GM12878 (cell line): ENCODE data around the gene CTSW. TPM values are rescaled to one million over a fixed set of nuclear protein-coding genes. Genes with fewer than 3 reads are reported as not detected.

Experiments
- ASH2L ChIP-seq: fragments of 300-600, 200-600 bp; sonication (generic); IDR thresholded peaks from 2 replicates; pipeline ENCODE4 v1.6.1; 2017; ENCODE audit warnings: low read depth, mild to moderate bottlenecking, borderline replicate concordance
- BACH1 ChIP-seq: fragments of 450-650 bp; IDR thresholded peaks from 2 replicates; pipeline ENCODE4 v1.6.1; 2017; ENCODE audit warnings: mild to moderate bottlenecking, borderline replicate concordance
- BMI1 ChIP-seq: fragments of 450-650 bp; IDR thresholded peaks from 2 replicates; pipeline ENCODE4 v1.6.1; 2016; ENCODE audit warnings: mild to moderate bottlenecking, moderate library complexity, borderline replicate concordance
- CBX3 ChIP-seq: fragments of 200-600 bp; sonication (generic); IDR thresholded peaks from 2 replicates; pipeline ENCODE4 v1.6.1; 2016; ENCODE audit warnings: low read depth, borderline replicate concordance
- CHD2 ChIP-seq: IDR thresholded peaks from 2 replicates; pipeline ENCODE4 v1.6.1; 2011; ENCODE audit warnings: low read depth, low read length, improper control_type of control experiment, borderline replicate concordance
- CREB1 ChIP-seq: IDR thresholded peaks from 2 replicates; pipeline ENCODE4 v1.6.1; 2012; ENCODE audit warnings: low read depth, mild to moderate bottlenecking, inconsistent platforms
- E2F4 ChIP-seq: IDR thresholded peaks from 2 replicates; pipeline ENCODE4 v1.6.1; 2012; ENCODE audit warnings: low read depth, low read length, improper control_type of control experiment
- EZH2 ChIP-seq: IDR thresholded peaks from 2 replicates; pipeline ENCODE4 v1.6.1; 2012; ENCODE audit warnings: low read depth, mild to moderate bottlenecking, control low read depth, inconsistent platforms, low read length, borderline replicate concordance; ENCODE audit not compliant: control insufficient read depth
- HDGF ChIP-seq: fragments of 450-650 bp; IDR thresholded peaks from 2 replicates; pipeline ENCODE4 v1.6.1; 2016; ENCODE audit warnings: antibody characterized with exemption
- IKZF2 ChIP-seq, 2 experiments: fragments of 450-650 bp; IDR thresholded peaks; 2 replicates each; pipeline ENCODE4 v1.6.1; 2017; ENCODE audit warnings: mild to moderate bottlenecking in 2 of 2, moderate library complexity in 2 of 2
- IRF5 ChIP-seq: fragments of 450-650 bp; IDR thresholded peaks from 2 replicates; pipeline ENCODE4 v1.6.1; 2017; ENCODE audit warnings: borderline replicate concordance
- JUNB ChIP-seq: IDR thresholded peaks from 2 replicates; pipeline ENCODE4 v1.6.1; 2016; ENCODE audit warnings: antibody characterized with exemption, mild to moderate bottlenecking
- KDM1A ChIP-seq: fragments of 200-600 bp; sonication (generic); IDR thresholded peaks from 2 replicates; pipeline ENCODE4 v1.6.1; 2016; ENCODE audit warnings: borderline replicate concordance
- NFYB ChIP-seq: IDR thresholded peaks from 2 replicates; pipeline ENCODE4 v1.6.1; 2011; ENCODE audit warnings: low read depth, mild to moderate bottlenecking, low read length, improper control_type of control experiment, moderate library complexity; ENCODE audit not compliant: insufficient read depth
- PAX8 ChIP-seq: fragments of 450-650 bp; IDR thresholded peaks from 2 replicates; pipeline ENCODE4 v1.6.1; 2017; ENCODE audit warnings: mild to moderate bottlenecking, moderate library complexity
- PKNOX1 ChIP-seq: fragments of 450-650 bp; IDR thresholded peaks from 2 replicates; pipeline ENCODE4 v1.6.1; 2016; ENCODE audit warnings: mild to moderate bottlenecking
- POLR2AphosphoS2 ChIP-seq: IDR thresholded peaks from 2 replicates; pipeline ENCODE4 v1.6.1; 2011; ENCODE audit warnings: low read depth, mild to moderate bottlenecking, low read length, improper control_type of control experiment, moderate library complexity
- RAD51 ChIP-seq: fragments of 450-650 bp; IDR thresholded peaks from 2 replicates; pipeline ENCODE4 v1.6.1; 2016; ENCODE audit warnings: moderate library complexity, mild to moderate bottlenecking, inconsistent platforms
- RBBP5 ChIP-seq: fragments of 200-600 bp; sonication (generic); conservative IDR thresholded peaks from 2 replicates; pipeline ENCODE4 v1.6.1; 2016
- RFX5 ChIP-seq: IDR thresholded peaks from 2 replicates; pipeline ENCODE4 v1.6.1; 2011; ENCODE audit warnings: low read depth, low read length, improper control_type of control experiment
- SIX5 ChIP-seq: IDR thresholded peaks from 2 replicates; pipeline ENCODE4 v1.6.1; 2011; ENCODE audit warnings: mild to moderate bottlenecking, low read depth, low read length, moderate library complexity; ENCODE audit not compliant: severe bottlenecking
- SUPT20H ChIP-seq: IDR thresholded peaks from 2 replicates; pipeline ENCODE4 v1.6.1; 2011; ENCODE audit warnings: low read depth, mild to moderate bottlenecking, low read length, moderate library complexity, borderline replicate concordance; ENCODE audit not compliant: control insufficient read depth
- TCF7 ChIP-seq: IDR thresholded peaks from 2 replicates; pipeline ENCODE4 v1.6.1; 2014; ENCODE audit warnings: antibody characterized with exemption, borderline replicate concordance
- ZNF207 ChIP-seq: fragments of 450-650 bp; IDR thresholded peaks from 2 replicates; pipeline ENCODE4 v1.6.1; 2014; ENCODE audit warnings: antibody characterized with exemption, mild to moderate bottlenecking, borderline replicate concordance
- ZSCAN29 ChIP-seq: fragments of 450-650 bp; IDR thresholded peaks from 2 replicates; pipeline ENCODE4 v1.6.1; 2017; ENCODE audit warnings: mild to moderate bottlenecking, moderate library complexity
- polyA plus RNA-seq, 11 experiments: library from polyadenylated mRNA; depleted of rRNA in 4 of 11; unstranded in 6 of 11; stranded (reverse) in 5 of 11; fragments of >200 nt; fragmentation: Nextera tagmentation in 4 of 11; fragmentation: Illumina TruSeq in 1 of 11; extraction: Ambion mirVana in 4 of 11; extraction: Trizol in 1 of 11; gene quantifications; 1 replicate in 1 of 11; 2 replicates in 10 of 11; pipeline versions ENCODE4 v1.2.1 to v1.2.3, GENCODE V29; 2011 to 2016; ENCODE audit warnings: inconsistent platforms in 2 of 11, missing spikeins in 2 of 11, low read depth in 1 of 11
- total RNA-seq, 4 experiments: library from RNA; depleted of rRNA in 3 of 4; stranded (reverse); fragments of >200 nt in 3 of 4; fragmentation: Illumina TruSeq in 1 of 4; extraction: Trizol in 1 of 4; gene quantifications; 2 replicates each; pipeline versions ENCODE4 v1.2.1 to v1.2.3, GENCODE V29; 2013 to 2021
- TF ChIP-seq, protein P1 (sequence below), 3 experiments: IDR thresholded peaks in 2 of 3; conservative IDR thresholded peaks in 1 of 3; 2 replicates each; pipeline ENCODE4 v1.5.1; 2011; ENCODE audit warnings: low read depth in 3 of 3, low read length in 3 of 3, mild to moderate bottlenecking in 3 of 3, control low read depth in 2 of 3, moderate library complexity in 2 of 3, inconsistent platforms in 1 of 3, mixed read lengths in 1 of 3; ENCODE audit not compliant: control insufficient read depth in 2 of 3, insufficient read depth in 1 of 3; ENCODE audit errors: extremely low read depth in 1 of 3

CTSW gene
- total and polyA plus RNA-seq, 10 of the 15 experiments (the other 5 are each of a cell fraction or from before 2014, with no cell fraction given): 0.53 to 12.0 (median 1.7) TPM

DNA sequence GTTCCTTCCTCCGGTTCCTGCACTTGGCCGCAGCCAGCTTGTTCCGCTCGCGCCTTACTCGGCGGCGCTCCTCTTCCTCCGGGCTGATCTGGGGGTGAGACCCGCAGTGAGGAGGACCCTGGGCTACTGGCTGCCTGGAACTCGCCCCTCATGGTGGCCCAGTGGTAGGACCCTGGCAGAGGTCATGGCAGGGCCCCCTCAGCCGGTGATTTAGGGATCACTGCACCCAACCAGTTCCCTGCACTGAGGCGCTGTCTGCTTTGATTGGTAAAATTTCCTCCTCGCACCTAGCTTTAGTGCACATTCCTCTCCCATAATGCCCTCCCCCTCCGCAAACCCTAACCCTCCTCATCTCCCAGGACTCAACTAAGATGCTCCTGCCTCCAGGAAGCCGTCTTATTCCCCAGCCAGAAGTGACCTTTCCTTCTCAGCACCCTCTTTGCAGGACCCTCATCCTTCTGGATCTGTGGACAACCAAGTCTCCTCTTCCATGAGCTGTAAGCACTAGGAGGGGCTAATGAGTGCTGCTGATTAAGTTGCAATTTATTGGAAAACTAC, 14.5 kb downstream of the CTSW start (continued):
- TF ChIP-seq BACH1: peak; percentile 44; the same call in 1 of the 2 replicates
- TF ChIP-seq SIX5: no peak
- no peak for TF ChIP-seq BMI1
- no peak for TF ChIP-seq TCF7
- no peak for TF ChIP-seq ASH2L
- TF ChIP-seq RBBP5: no peak
- TF ChIP-seq CHD2: no peak
- 0 out of 2 replicates have a peak, but pooled peaks have one; percentile 31 for TF ChIP-seq NFYB
- no peak for TF ChIP-seq E2F4
- no peak for TF ChIP-seq RFX5
- no peak for TF ChIP-seq IRF5
- no peak for TF ChIP-seq CBX3
- TF ChIP-seq POLR2AphosphoS2: no peak
- TF ChIP-seq ZNF207: no peak
- no peak for TF ChIP-seq ZSCAN29
- TF ChIP-seq RAD51: no peak
- no peak for TF ChIP-seq EZH2
- no peak; the same call in 1 of the 2 replicates for TF ChIP-seq PKNOX1
- TF ChIP-seq SUPT20H: no peak
- TF ChIP-seq, protein P1, sequence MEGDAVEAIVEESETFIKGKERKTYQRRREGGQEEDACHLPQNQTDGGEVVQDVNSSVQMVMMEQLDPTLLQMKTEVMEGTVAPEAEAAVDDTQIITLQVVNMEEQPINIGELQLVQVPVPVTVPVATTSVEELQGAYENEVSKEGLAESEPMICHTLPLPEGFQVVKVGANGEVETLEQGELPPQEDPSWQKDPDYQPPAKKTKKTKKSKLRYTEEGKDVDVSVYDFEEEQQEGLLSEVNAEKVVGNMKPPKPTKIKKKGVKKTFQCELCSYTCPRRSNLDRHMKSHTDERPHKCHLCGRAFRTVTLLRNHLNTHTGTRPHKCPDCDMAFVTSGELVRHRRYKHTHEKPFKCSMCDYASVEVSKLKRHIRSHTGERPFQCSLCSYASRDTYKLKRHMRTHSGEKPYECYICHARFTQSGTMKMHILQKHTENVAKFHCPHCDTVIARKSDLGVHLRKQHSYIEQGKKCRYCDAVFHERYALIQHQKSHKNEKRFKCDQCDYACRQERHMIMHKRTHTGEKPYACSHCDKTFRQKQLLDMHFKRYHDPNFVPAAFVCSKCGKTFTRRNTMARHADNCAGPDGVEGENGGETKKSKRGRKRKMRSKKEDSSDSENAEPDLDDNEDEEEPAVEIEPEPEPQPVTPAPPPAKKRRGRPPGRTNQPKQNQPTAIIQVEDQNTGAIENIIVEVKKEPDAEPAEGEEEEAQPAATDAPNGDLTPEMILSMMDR (IDR thresholded peaks at IDR 0.05 in 2 of 3, conservative IDR thresholded peaks at IDR 0.05 in 1 of 3; ENCODE audit: control insufficient read depth in 2 of 3, extremely low read depth in 1 of 3, insufficient read depth in 1 of 3, low read depth in 3 of 3, low read length in 3 of 3): no peak
- no peak for TF ChIP-seq JUNB
- TF ChIP-seq HDGF: 0 out of 2 replicates have a peak, but pooled peaks have one; percentile 16
- no peak for TF ChIP-seq CREB1
- TF ChIP-seq IKZF2 (IDR thresholded peaks at IDR 0.05): no peak; a peak in 1 of 4 replicates
- no peak for TF ChIP-seq KDM1A
- TF ChIP-seq PAX8: no peak
